GM15510 (cell line): ENCODE data around the gene SLC25A24.
"Not testable (repeated sequence)": the region's sequence is repeated elsewhere in the genome, so short reads cannot be mapped to it uniquely, and the experiment has no call there.

Experiments used
- POLR2A ChIP-seq: IDR thresholded peaks from 3 replicates; pipeline ENCODE4 v1.6.1; 2011; ENCODE audit warnings: borderline replicate concordance; ENCODE audit not compliant: insufficient read length; ENCODE audit errors: extremely low read depth

Gene SLC25A24

GRCh38 chr1:108199781-108200686 lies at the start of gene SLC25A24:
SLC25A24 (minus strand) TSS chr1:108200343; CDS start chr1:108200138, 205 bp downstream.
- peak; percentile 17 for TF ChIP-seq POLR2A

GRCh38 chr1:108243976-108244375 lies 43.8 kb upstream of the SLC25A24 start, which contains the start of gene NBPF4:
NBPF4 (minus strand) TSS chr1:108244076; CDS start chr1:108243761, 315 bp downstream.
- not testable (repeated sequence) for TF ChIP-seq POLR2A

GRCh38 chr1:108211014-108211413 lies 10.9 kb upstream of the SLC25A24 start:
- no peak for TF ChIP-seq POLR2A

- TF ChIP-seq POLR2A = no peak
Observed at GRCh38 chr1:108209456-108210108, 9.4 kb upstream of the SLC25A24 start.

- no peak for TF ChIP-seq POLR2A
Observed at GRCh38 chr1:108208724-108209446, 8.7 kb upstream of the SLC25A24 start.

- TF ChIP-seq POLR2A = no peak
Observed at GRCh38 chr1:108201687-108202086, 1.5 kb upstream of the SLC25A24 start.

- TF ChIP-seq POLR2A = no peak
Observed at GRCh38 chr1:108200687-108201051, 526 bp upstream of the SLC25A24 start.

- TF ChIP-seq POLR2A = no peak
Observed at GRCh38 chr1:108199201-108199691, 897 bp downstream of the SLC25A24 start.

GRCh38 chr1:108194051-108194450 lies 6.1 kb downstream of the SLC25A24 start:
- no peak for TF ChIP-seq POLR2A

- no peak for TF ChIP-seq POLR2A
Observed at GRCh38 chr1:108193333-108193732, 6.8 kb downstream of the SLC25A24 start.

GRCh38 chr1:108192581-108192980 lies 7.6 kb downstream of the SLC25A24 start:
- no peak for TF ChIP-seq POLR2A

GRCh38 chr1:108190686-108191416 lies 9.3 kb downstream of the SLC25A24 start:
- TF ChIP-seq POLR2A = no peak

GRCh38 chr1:108190001-108190634 lies 10.0 kb downstream of the SLC25A24 start:
- TF ChIP-seq POLR2A = no peak

GRCh38 chr1:108188801-108189200 lies 11.3 kb downstream of the SLC25A24 start:
- no peak for TF ChIP-seq POLR2A
